ENCODE results near the gene SLIT1.

DNA sequence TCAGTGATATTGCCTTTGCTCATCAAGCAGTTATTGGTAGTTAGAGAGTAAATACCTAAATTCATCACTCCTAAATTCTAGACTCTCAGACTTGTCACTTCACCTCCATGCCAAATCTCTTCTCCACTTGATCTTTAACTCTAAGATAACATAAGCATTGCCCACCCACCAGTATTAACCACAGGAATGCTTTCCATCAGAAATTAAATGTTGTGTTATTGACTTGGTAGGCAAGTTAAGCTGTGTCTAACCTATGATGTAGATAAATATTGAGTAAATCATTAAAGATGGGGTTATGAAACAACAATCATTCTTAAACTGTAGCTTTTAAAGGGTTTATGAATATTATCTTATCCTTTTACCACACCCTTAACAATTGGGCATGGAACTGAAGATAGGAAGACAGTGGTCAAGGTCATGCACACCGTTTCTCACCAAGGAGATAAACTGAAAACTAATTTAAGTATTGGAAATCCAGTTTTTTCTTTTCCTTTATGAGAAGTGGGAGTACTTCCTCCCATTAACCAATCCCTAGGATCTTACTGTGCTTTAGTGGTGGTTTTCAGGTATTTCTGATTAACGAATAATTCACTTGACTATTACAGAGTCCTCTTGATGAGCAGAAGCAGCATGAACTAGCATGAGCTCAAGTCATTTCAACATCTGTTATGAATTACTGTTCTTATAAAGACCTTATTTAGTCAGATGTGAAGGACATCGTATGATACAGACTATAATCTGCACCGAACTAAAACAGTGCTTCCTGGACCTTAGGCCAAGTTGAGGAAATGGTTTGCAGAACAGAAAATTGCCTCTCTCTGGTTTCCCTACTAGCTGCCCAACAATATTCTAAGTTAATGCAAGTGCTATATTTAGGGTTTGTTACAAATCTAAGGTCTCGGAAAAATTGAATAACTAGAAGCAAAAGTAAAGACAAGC, 211.7 kb downstream of the SLIT1 start:
- TF ChIP-seq, protein P1, sequence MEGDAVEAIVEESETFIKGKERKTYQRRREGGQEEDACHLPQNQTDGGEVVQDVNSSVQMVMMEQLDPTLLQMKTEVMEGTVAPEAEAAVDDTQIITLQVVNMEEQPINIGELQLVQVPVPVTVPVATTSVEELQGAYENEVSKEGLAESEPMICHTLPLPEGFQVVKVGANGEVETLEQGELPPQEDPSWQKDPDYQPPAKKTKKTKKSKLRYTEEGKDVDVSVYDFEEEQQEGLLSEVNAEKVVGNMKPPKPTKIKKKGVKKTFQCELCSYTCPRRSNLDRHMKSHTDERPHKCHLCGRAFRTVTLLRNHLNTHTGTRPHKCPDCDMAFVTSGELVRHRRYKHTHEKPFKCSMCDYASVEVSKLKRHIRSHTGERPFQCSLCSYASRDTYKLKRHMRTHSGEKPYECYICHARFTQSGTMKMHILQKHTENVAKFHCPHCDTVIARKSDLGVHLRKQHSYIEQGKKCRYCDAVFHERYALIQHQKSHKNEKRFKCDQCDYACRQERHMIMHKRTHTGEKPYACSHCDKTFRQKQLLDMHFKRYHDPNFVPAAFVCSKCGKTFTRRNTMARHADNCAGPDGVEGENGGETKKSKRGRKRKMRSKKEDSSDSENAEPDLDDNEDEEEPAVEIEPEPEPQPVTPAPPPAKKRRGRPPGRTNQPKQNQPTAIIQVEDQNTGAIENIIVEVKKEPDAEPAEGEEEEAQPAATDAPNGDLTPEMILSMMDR (IDR thresholded peaks at IDR 0.05; ENCODE audit: low read length): no peak
- TF ChIP-seq EZH2 (IDR thresholded peaks at IDR 0.05; ENCODE audit: borderline replicate concordance, low read length): no peak
